ENCODE data around the gene TELO2.
"Not testable (repeated sequence)": the region's sequence is repeated elsewhere in the genome, so short reads cannot be mapped to it uniquely, and the experiment has no call there.

Gene TELO2

GRCh38 chr16:1475552-1476114 is 17.5 kb upstream of the TELO2 start:
- DNase-seq (ENCODE audit: low read depth in 2 of 2), result no peak

- DNase-seq (ENCODE audit: low read depth in 2 of 2), result no peak
These were observed 16.1 kb upstream of the TELO2 start for GRCh38 chr16:1477033-1477432.

GRCh38 chr16:1478937-1479336 is 14.2 kb upstream of the TELO2 start:
- not testable (repeated sequence) for DNase-seq (ENCODE audit: low read depth in 2 of 2)

- DNase-seq (ENCODE audit: low read depth in 2 of 2), result no peak
These were observed 11.0 kb upstream of the TELO2 start for GRCh38 chr16:1481906-1482835.

GRCh38 chr16:1485847-1486496 is 7.2 kb upstream of the TELO2 start:
- DNase-seq (ENCODE audit: low read depth in 2 of 2), result no peak

GRCh38 chr16:1486551-1487390 is 6.4 kb upstream of the TELO2 start:
- DNase-seq (ENCODE audit: low read depth in 2 of 2), result no peak

- DNase-seq (ENCODE audit: low read depth in 2 of 2), result no peak
These were observed 5.6 kb upstream of the TELO2 start for GRCh38 chr16:1487395-1488053.

GRCh38 chr16:1488054-1488601 is 5.0 kb upstream of the TELO2 start:
- DNase-seq (ENCODE audit: low read depth in 2 of 2), result no peak

GRCh38 chr16:1488619-1489018 is 4.5 kb upstream of the TELO2 start, which contains the start of gene PTX4:
TSS of gene PTX4 (minus strand) at chr16:1488944. CDS start at chr16:1488909, 35 bp downstream.
- DNase-seq (ENCODE audit: low read depth in 2 of 2), result no peak

- no peak for DNase-seq (ENCODE audit: low read depth in 2 of 2)
These were observed 4.1 kb upstream of the TELO2 start for GRCh38 chr16:1489077-1489476.

GRCh38 chr16:1491327-1491726 is 1.8 kb upstream of the TELO2 start:
- no peak for DNase-seq (ENCODE audit: low read depth in 2 of 2)

GRCh38 chr16:1492082-1492922 is 858 bp upstream of the TELO2 start:
- DNase-seq (ENCODE audit: low read depth in 2 of 2), result no peak

- DNase-seq (ENCODE audit: low read depth in 2 of 2), result no peak
These were observed 560 bp downstream of the TELO2 start for GRCh38 chr16:1493746-1494094.

GRCh38 chr16:1494129-1494640 is 1.0 kb downstream of the TELO2 start:
- no peak for DNase-seq (ENCODE audit: low read depth in 2 of 2)

- no peak for DNase-seq (ENCODE audit: low read depth in 2 of 2)
These were observed 1.6 kb downstream of the TELO2 start for GRCh38 chr16:1494711-1495110.

- DNase-seq (ENCODE audit: low read depth in 2 of 2), result no peak
These were observed 2.2 kb downstream of the TELO2 start for GRCh38 chr16:1495211-1495888.

- no peak for DNase-seq (ENCODE audit: low read depth in 2 of 2)
These were observed 2.7 kb downstream of the TELO2 start for GRCh38 chr16:1495889-1496262.

- no peak for DNase-seq (ENCODE audit: low read depth in 2 of 2)
These were observed 3.3 kb downstream of the TELO2 start for GRCh38 chr16:1496464-1496863.

- DNase-seq (ENCODE audit: low read depth in 2 of 2), result no peak
These were observed 3.9 kb downstream of the TELO2 start for GRCh38 chr16:1497014-1497598.
